Prostate gland (tissue), 2 donors: ENCODE data around the gene RNF222. TPM values are rescaled to one million over a fixed set of nuclear protein-coding genes. Genes with fewer than 3 reads are reported as not detected.
"Not testable (repeated sequence)": the region's sequence is repeated elsewhere in the genome, so short reads cannot be mapped to it uniquely, and the experiment has no call there.

Source experiments
- DNase-seq: peaks from one replicate; pipeline ENCODE4 v3.0.0-alpha.2; 2019; ENCODE audit warnings: low spot score
- H3K27ac ChIP-seq, 2 donors: fragments of 200-600 bp; sonication (generic); 2 replicates each; pipeline ENCODE4 v1.5.1; 2017 to 2019
- H3K27me3 ChIP-seq: fragments of 200-600 bp; sonication (generic); replicated peaks from 2 replicates; pipeline ENCODE4 v1.5.1; 2019; ENCODE audit not compliant: insufficient read depth
- H3K36me3 ChIP-seq, 2 donors: fragments of 200-600 bp; sonication (generic); 1 replicate in 1 of 2; 2 replicates in 1 of 2; pipeline versions ENCODE4 v1.5.1 to v1.8.1; 2017 to 2019
- H3K4me1 ChIP-seq: fragments of 200-600 bp; sonication (generic); replicated peaks from 2 replicates; pipeline ENCODE4 v1.5.1; 2019
- H3K4me3 ChIP-seq, 2 donors: fragments of 200-600 bp; sonication (generic); 2 replicates each; pipeline ENCODE4 v1.5.1; 2017 to 2019
- H3K9me3 ChIP-seq: fragments of 200-600 bp; sonication (generic); 2 replicates; pipeline ENCODE4 v1.5.1; 2017
- CTCF ChIP-seq, 4 experiments: fragments of 200-600 bp in 2 of 4; fragments of 450-650 bp in 2 of 4; sonication (generic) in 2 of 4; IDR thresholded peaks; 1 replicate in 3 of 4; 2 replicates in 1 of 4; pipeline ENCODE4 v1.5.1; 2016 to 2019; ENCODE audit warnings: antibody characterized with exemption in 4 of 4, mild to moderate bottlenecking in 2 of 4, moderate library complexity in 2 of 4
- POLR2A ChIP-seq: fragments of 450-650 bp; IDR thresholded peaks from one replicate; pipeline ENCODE4 v1.6.1; 2016; ENCODE audit warnings: antibody characterized with exemption, mild to moderate bottlenecking
- POLR2AphosphoS5 ChIP-seq: sonication (generic); formaldehyde crosslinking; IDR thresholded peaks from one replicate; pipeline ENCODE4 v1.6.1; 2017; ENCODE audit warnings: antibody characterized with exemption
- WGBS: methylation state at CpG from one replicate; pipeline ENCODE4 v1.1.5; 2018; 5-methylcytosine and 5-hydroxymethylcytosine counted together
- intact Hi-C: fragments of 100-400 bp; cut with DNase I; formaldehyde crosslinking; loops from one replicate; pipeline ENCODE4 v1.14.2; 2022
- total RNA-seq, 2 donors: library from RNA; depleted of rRNA; stranded (reverse); fragments of >200 nt; gene quantifications; one replicate each; pipeline ENCODE4 v1.1.0, GENCODE V29; 2016

RNF222 gene
- total RNA-seq, 2 donors from 2014 or later = not detected

GRCh38 chr17:8376271-8377067, 21.2 kb downstream of the RNF222 start, which contains the start of gene KRABD2:
Gene KRABD2, minus strand, starts transcription at chr17:8376704.
- Histone ChIP-seq H3K27me3 (no peaks in the 10 kb centered on the region), H3K36me3 (peaks cover 0 to 8% of the 10 kb centered on the region in 2 donors), H3K27ac (peak within 1 kb of the TSS; percentile 92), H3K4me3 (peak within 1 kb of the TSS; percentile 52 to 63), H3K9me3 (no peaks in the 10 kb centered on the region), H3K4me1 (peaks cover 22% of the 10 kb centered on the region)
- under 1% methylated on average over 41 of the region's 41 CpGs for WGBS
- intact Hi-C loops = loop anchor here (5.0 kb wide), 1 partner anchor 61 kb away; the partner anchor contains the start of gene NDEL1
- peak; percentile 83 for DNase-seq
- TF ChIP-seq POLR2AphosphoS5 = peak; percentile 85
- TF ChIP-seq POLR2A = peak; percentile 66
- peak; percentile 10 to 72 (median 70) for TF ChIP-seq CTCF (IDR thresholded peaks at IDR 0.05)

GRCh38 chr17:8375738-8376259, 21.8 kb downstream of the RNF222 start:
- TF ChIP-seq CTCF (IDR thresholded peaks at IDR 0.05) = no peak
- TF ChIP-seq POLR2A = no peak
- peak; percentile 22 for TF ChIP-seq POLR2AphosphoS5
- Histone ChIP-seq H3K4me3 (peak overlapping the region; percentile 52 to 63), H3K27me3 (no peaks in the 10 kb centered on the region), H3K4me1 (peaks cover 16% of the 10 kb centered on the region), H3K27ac (peak overlapping the region; percentile 92), H3K36me3 (peaks cover 0 to 6% of the 10 kb centered on the region in 2 donors), H3K9me3 (no peaks in the 10 kb centered on the region)
- intact Hi-C loops = loop anchor here (5.0 kb wide), 1 partner anchor 62 kb away; the partner anchor contains the start of gene NDEL1
- DNase-seq = peak; percentile 13
- WGBS = 10% methylated on average over 18 of the region's 18 CpGs

GRCh38 chr17:8373856-8374255, 23.8 kb downstream of the RNF222 start:
- H3K4me3 ChIP-seq, DNase-seq, H3K36me3 ChIP-seq, H3K9me3 ChIP-seq, H3K27me3 ChIP-seq, H3K27ac ChIP-seq, intact Hi-C loops, H3K4me1 ChIP-seq: not testable (repeated sequence)
- 93% methylated on average over 25 of the region's 26 CpGs for WGBS

GRCh38 chr17:8372422-8372821, 25.2 kb downstream of the RNF222 start:
- TF ChIP-seq POLR2AphosphoS5 (no peak), POLR2A (no peak), CTCF (IDR thresholded peaks at IDR 0.05) (no peak)
- H3K4me1 ChIP-seq = peaks cover 8% of the 10 kb centered on the region
- DNase-seq = no peak
- no peaks in the 10 kb centered on the region for H3K27me3 ChIP-seq
- intact Hi-C loops = no loop called here
- no peaks in the 10 kb centered on the region for H3K36me3 ChIP-seq
- H3K27ac ChIP-seq = no peak overlapping the region
- H3K4me3 ChIP-seq = no peak overlapping the region
- no peaks in the 10 kb centered on the region for H3K9me3 ChIP-seq
- WGBS = 61% methylated on average over 7 of the region's 7 CpGs

GRCh38 chr17:8371786-8372185, 25.8 kb downstream of the RNF222 start:
- TF ChIP-seq POLR2A (no peak), POLR2AphosphoS5 (no peak), CTCF (IDR thresholded peaks at IDR 0.05) (no peak)
- H3K9me3 ChIP-seq = no peaks in the 10 kb centered on the region
- intact Hi-C loops = no loop called here
- H3K36me3 ChIP-seq = no peaks in the 10 kb centered on the region
- no peak overlapping the region for H3K27ac ChIP-seq
- no peak overlapping the region for H3K4me3 ChIP-seq
- no peaks in the 10 kb centered on the region for H3K27me3 ChIP-seq
- no peak for DNase-seq
- WGBS = 74% methylated on average over 4 of the region's 4 CpGs
- peaks cover 5% of the 10 kb centered on the region for H3K4me1 ChIP-seq
